HPDE6-E6E7 (cell line): ENCODE data around the gene PIERCE2.
"Not testable (repeated sequence)": the region's sequence is repeated elsewhere in the genome, so short reads cannot be mapped to it uniquely, and the experiment has no call there.

Source experiments
- DNase-seq: peaks from one replicate; pipeline ENCODE4 v3.0.0; 2011; ENCODE audit warnings: missing footprints; ENCODE audit errors: extremely low spot score

PIERCE2 gene

GRCh38 chr15:55408012-55408928, at the start of gene PIERCE2, which contains the start of gene CCPG1:
Gene PIERCE2 (plus strand): TSS chr15:55408495. CDS start chr15:55408769, 274 bp downstream.
Gene CCPG1 (minus strand): TSS chr15:55408359. CDS start chr15:55389424, 18,935 bp downstream.
- peak; percentile 90 for DNase-seq

GRCh38 chr15:55360256-55360655, 48.0 kb upstream of the PIERCE2 start:
- no peak for DNase-seq

DNA sequence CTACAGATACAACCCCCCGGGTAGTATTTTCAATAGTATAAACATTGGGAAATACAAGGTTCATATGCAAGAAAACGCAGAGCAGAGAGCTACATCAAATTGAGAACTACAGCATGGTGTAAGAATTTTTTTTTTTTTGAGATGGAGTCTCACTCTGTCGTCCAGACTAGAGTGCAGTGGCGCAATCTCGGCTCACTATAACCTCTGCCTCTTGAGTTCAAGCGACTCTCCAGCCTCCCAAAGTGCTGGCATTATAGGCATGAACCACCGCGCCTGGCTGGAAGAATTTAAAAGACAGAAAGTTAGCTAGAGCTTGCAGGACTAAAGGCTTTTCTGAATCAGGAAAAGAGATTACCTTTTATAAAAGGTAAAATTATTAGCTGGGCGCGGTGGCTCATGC, 47.2 kb upstream of the PIERCE2 start:
- DNase-seq, result no peak

DNA sequence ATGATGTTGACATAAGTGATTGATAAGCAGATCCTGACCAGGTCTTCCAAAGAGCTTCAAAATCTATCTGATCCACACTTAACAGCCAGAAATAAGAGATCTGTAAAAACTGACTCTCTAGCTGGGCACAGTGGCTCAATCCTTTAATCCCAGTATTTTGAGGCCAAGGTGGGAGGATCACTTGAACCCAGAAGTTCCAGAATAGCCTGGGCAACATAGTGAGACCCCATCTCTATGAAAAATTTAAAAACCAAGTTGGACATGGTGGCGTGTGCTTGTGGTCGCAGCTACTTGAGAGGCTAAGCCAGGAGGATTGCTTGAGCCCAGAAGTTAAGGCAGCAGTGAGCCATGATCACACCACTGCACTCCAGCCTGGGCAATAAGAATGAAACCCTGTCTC, 45.7 kb upstream of the PIERCE2 start:
- DNase-seq, result no peak

DNA sequence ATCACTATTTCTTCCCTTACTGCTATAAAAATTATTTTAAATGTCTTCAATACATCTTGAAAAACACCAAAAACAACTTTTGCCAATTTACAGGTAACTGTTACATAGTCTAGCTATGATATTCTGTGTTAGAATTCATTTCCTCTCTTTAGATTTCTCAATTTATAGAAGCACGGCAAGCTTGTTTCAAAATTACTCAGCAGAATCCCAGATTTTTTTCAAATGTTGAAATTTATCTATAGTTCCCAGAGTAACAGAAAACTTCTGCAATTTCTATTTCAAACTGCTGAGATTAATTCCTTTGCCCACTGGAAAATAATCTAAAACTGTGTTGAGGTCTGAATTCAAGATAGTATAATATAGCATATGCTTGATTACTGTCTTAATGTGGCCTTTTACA, 41.3 kb upstream of the PIERCE2 start:
- DNase-seq, result no peak

GRCh38 chr15:55372701-55373440, 35.4 kb upstream of the PIERCE2 start:
- no peak for DNase-seq

DNA sequence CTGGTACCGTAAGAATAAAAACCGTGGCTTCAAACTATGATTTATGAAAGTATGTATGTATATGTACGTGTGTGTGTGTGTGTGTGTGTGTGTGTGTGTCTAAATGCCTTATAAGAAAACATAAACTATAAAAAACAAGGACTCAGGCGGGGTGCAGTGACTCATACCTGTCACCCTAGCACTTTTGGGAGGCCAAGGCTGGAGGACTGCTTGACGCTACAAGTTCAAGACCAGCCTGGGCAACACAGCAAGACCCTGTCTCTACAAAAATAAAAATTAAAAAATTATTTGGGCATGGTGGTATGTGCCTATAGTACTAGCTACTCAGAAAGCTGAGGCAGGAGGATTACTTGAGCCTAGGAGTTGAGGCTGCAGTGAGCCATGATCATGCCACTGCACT, 29.2 kb upstream of the PIERCE2 start:
- no peak for DNase-seq

- DNase-seq, result no peak
These were observed 26.7 kb upstream of the PIERCE2 start for GRCh38 chr15:55381595-55381994.

- DNase-seq, result no peak
These were observed 24.6 kb upstream of the PIERCE2 start for GRCh38 chr15:55383687-55384086.

DNA sequence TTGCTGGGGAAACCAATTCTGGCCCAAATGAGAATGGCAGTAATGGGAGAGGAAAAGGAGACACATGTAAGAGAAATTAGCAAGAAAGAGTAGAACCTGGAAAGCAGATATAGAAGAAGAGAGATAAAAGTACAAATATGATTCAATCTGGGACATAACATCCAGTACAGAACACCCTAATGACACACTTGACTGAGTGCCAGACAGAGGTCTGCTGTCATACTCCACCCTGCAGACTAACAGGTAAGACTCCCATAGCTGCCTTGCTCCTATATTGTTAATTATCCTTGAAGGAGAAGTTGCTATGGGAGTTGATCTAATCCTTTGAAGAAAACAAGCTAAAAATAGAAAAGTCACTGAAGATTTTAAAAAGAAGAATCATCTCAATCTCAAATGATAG, 21.3 kb upstream of the PIERCE2 start:
- no peak for DNase-seq

DNA sequence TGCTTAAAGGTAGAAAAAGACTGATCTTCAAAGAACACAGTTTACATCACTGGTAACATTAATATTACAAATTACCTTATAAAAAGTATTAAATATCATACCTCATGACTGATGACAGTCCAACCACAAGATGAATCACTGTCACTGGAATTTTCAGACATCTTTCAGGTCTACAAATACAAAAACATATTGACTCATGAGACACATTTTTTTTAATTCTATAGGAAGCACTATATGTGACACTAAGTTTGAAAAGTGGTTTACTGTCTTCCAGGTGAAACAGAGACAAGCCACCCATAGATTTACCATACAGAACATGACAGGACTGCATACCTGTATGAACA, 19.1 kb upstream of the PIERCE2 start:
- peak; percentile 33 for DNase-seq

- DNase-seq, result no peak
These were observed 13.6 kb upstream of the PIERCE2 start for GRCh38 chr15:55394694-55395093.

DNA sequence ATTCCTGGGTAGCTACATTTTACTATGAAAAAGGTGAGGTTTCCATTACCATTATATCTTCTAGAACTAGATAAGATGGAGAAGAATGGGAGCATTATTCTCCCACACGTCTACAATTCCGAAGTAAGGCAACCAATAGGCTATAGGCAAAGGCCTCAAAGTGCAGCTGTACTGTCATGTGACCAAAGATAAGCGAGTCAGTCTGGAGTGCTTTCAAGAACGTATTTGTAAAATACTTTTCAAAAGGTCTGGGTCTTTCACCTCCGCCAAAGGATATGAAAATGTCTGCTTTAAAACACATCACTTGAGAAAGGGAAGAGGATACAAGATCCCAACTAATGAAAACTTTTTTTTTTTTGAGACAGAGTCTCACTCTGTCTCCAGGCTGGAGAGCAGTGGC, 10.1 kb upstream of the PIERCE2 start:
- no peak for DNase-seq

- DNase-seq, result not testable (repeated sequence)
These were observed 8.2 kb upstream of the PIERCE2 start for GRCh38 chr15:55400050-55400449.

- no peak for DNase-seq
These were observed 6.5 kb upstream of the PIERCE2 start for GRCh38 chr15:55401786-55402246.

GRCh38 chr15:55402707-55403106, 5.6 kb upstream of the PIERCE2 start:
- DNase-seq, result no peak

DNA sequence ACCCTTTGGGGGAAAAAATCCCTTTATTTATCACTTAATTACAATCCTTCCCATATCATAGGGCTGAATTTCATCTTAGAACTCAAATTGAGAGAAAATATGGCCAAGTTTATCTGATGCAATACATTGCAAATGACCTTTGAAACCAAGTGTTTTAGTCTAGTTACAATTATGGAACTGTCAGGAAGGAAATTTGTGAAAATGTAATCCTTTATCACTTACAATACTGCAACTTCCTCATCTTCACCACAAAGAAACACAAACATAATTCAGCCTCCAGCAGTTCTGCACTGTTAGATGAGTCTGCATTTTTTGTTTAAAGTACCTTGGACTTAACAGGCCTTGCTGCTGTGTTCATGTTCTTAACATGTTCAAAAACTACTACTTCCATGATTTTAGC, 4.8 kb upstream of the PIERCE2 start:
- no peak for DNase-seq

- no peak for DNase-seq
These were observed 740 bp upstream of the PIERCE2 start for GRCh38 chr15:55407498-55408011.

- not testable (repeated sequence) for DNase-seq
These were observed 681 bp downstream of the PIERCE2 start for GRCh38 chr15:55408976-55409375.

DNA sequence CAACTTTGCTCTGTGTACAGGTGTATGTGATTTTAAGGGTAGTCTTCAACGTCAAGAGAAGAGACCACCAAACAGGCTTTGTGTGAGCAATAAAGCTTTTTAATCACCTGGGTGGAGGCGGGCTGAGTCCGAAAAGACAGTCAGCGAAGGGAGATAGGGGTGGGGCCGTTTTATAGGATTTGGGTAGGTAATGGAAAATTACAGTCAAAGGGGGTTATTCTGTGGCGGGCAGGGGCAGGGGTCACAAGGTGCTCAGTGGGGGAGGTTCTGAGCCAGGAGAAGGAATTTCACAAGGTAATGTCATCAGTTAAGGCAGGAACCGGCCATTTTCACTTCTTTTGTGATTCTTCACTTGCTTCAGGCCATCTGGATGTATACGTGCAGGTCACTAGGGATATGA, 9.4 kb downstream of the PIERCE2 start:
- DNase-seq, result not testable (repeated sequence)

- DNase-seq, result no peak
These were observed 12.0 kb downstream of the PIERCE2 start for GRCh38 chr15:55420171-55420866.

DNA sequence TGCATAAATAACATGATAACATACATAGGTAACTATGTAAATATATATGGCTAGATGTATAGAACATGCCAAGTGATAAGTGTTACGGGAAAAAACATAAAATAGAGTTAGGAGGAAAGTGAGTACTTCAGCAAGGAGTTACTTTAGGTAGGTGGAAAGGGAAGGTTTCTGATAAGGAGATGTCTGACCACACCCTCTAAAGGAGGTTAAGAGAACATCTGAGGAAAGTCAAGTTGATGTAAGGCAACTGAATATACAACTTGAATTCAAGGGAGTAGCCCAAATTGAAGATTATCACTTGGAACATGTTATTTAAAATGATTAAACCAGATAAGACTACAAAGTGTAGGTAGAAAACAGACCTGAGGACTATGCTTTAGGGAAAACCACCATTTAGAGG, 13.8 kb downstream of the PIERCE2 start:
- DNase-seq, result no peak
